Epithelial cell of prostate (primary cell): ENCODE data around the gene NECTIN4.

Source experiments
- DNase-seq: peaks from one replicate; pipeline ENCODE4 v3.0.0-alpha.2; 2011; ENCODE audit warnings: low read depth, low spot score
- H3K27ac ChIP-seq: fragments of 450-650 bp; 2 replicates; pipeline ENCODE4 v1.5.1; 2017; ENCODE audit warnings: mild to moderate bottlenecking

The NECTIN4 gene

DNA sequence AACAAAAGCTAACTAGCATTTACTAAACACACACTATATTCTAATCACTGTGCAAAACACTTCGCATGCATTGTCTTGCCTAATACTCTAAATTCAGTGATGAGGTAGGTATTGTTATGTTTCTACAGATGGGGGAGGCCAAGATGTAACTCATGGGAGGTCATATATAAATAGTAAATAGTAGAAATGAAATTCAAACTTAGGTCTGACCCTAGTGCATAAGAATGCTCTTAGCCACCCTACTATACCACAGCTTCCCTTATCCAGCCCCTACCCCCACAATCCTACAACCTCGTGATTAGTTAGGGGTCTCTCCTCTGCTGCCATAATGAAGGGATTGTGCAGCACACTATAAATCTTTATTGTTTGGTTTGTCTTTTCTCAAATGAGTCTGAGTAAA lies 25.2 kb upstream of the NECTIN4 start:
- H3K27ac ChIP-seq, result peak overlapping the region; percentile 97
- no peak for DNase-seq

DNA sequence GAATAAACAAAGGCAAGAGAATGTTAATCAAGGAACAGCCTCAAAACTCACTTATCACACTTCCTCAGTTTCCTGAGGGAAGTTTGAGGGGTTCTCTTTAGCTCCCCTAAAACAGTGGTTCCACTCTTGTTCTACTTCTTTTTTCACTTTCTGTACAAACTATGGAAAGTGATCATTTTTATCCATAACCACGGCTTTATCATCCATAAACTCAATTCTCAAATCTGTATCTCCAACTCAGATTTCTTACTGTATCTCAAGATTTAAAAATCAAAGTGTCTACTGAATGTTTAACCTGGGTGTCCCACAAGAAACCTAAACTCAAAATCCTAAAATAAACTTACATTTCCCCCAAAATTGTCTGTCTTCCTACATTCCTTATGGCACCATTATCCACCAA lies 24.6 kb upstream of the NECTIN4 start:
- peak overlapping the region; percentile 97 for H3K27ac ChIP-seq
- no peak for DNase-seq

DNA sequence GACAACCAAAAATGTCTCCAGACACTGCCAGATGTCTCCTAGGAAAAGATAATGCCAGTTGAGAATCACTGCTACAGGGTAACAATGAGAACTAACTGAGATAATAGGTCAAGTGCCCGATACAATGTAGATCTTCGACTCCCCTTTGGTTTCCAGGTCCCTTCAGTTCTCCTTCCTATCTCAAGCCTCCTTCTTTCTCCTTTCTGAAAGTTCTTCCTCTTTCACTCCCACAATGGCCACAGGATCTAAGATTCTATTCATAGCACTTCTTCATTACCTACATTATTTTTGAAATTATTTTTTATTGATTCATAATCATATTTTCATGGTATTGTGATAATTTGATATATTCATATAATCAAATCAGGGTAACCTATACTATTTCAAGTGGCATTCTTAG lies 22.2 kb upstream of the NECTIN4 start:
- peak overlapping the region; percentile 97 for H3K27ac ChIP-seq
- DNase-seq, result no peak

DNA sequence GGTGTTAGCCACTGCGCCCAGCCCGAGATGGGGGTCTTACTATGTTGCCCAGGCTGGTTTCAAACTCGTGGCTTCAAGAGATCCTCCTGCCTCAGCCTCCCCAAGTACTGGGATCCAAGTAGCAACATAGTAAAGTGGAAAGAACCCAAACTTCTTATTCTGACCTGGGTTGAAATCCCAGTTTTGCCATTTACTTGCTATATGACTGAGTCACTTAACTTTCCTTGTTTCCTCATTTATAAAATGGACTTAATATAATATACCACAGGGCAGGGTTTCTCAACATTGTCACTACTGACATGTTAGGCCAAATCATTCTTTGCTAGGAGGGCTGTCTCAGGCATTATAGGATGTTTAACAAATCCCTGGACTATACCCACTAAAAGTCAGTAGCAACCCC lies 21.8 kb upstream of the NECTIN4 start:
- no peak for DNase-seq
- peak overlapping the region; percentile 97 for H3K27ac ChIP-seq

DNA sequence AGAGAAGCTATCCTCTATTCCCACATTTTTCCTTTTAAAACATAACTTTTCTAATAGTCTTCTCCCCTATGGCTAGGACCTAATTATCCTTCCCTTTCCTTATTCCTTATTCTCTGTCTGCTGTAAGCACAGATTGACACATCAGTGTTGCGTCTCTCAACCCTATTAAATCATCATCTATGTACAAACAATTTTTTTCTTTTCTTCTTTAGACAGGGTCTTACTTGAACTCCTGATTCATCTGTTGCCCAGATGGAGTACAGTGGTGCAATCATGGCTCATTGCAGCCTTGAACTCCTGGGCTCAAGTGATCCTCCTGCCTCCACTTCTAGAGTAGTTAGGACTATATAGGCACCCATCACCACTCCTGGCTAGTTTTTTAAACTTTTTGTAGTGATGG lies 17.1 kb upstream of the NECTIN4 start:
- H3K27ac ChIP-seq, result no peak overlapping the region
- no peak for DNase-seq

DNA sequence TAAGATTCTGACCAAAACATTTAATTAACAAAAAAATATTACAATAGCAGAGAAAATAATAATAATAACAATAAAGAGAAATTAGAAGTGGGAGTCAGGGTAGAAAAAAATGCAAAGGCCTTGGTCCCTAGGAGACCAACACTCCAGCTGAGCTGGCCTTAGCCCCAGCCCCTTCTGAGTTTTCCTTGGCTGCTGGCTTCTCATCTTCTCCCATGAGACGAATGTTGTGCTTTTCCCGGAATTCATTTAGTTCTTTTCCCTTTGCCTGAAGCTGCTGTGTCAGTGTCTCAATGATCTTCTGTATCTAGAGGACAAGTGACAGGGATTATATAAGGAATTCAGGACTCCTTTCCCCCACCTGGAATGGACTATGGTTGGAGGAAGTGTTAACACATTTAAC lies 11.2 kb upstream of the NECTIN4 start:
- H3K27ac ChIP-seq, result no peak overlapping the region

DNA sequence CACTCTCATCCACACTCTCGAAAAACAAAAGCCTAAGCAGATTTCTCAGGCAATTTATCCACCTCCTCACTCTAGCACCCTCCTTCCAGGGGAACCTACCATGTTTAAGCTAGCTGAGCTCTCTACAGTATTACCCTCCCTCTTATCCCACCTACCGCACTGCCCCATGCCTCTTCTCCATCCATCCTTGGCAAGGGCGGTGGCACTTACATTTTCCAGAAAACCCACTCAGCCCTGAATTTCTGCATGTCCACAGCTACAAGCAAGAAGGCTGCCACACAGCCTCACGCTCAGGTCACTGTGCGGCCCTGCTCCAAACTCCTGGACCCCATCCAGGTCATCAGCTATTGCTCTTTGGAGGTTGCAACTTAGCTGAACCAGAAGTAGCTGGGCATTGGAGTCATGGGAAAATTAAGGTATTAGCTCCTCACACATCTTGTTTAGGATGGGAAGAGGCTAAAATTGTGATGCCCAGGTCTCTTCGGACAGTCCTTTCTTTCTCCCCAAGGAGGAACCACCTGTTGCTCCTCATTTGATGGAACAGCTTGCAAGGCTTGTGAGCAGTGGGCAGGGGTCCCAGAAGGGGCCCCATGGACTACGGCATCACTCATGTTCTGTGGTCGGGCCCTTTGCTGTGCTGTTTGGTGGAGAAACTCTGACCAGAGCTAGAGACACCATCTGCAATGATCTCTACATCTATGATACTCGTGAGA lies 9.9 kb upstream of the NECTIN4 start:
- DNase-seq, result no peak
- peak overlapping the region; percentile 51 for H3K27ac ChIP-seq

More for the DNA sequence above, 11.2 kb upstream of the NECTIN4 start:
- no peak for DNase-seq

DNA sequence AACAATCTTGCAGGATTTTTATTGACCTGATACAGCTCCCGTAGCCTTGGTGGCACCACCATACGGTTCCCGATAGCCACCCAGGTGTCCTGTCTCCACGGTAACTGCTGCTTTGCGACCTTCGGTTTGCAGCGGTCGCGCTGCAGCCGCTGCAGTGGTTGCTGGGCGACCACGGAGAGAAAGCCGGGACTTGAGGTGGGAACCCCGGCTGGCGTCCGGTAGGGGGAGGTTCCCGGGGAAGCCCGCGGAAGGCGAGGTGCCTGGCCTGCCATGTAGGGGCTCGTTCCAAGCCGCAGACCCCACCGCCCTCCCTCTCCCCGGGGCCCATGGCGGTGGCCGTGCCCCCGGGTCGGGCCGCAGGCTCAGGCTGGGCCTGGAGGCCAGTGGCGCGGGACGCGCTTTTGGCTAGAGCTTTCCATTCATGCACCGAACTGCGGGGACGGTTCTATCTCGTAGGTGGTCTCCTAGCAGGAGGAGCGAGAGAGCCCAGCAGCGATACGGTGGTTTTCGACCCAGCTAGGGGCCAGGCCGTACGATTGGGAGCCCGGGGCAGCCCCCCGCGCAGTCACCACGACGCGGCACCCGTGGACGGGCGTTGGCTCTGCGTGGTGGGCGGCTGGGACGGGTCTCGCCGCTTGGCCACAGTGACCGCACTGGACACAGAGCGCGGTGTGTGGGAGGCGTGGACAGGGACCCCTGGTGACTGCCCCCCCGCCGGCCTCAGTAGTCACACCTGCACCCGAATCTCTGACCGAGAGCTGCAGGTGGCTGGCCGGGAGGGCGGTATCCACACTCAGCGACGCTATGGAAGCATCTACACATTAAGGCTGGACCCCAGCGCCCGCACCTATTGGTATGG lies 9.1 kb upstream of the NECTIN4 start, which contains the start of gene KLHDC9:
KLHDC9 (plus strand) TSS at position 152 of the 859 bp plus-strand sequence; CDS start at position 327, 175 bp downstream.
- no peak for DNase-seq
- peak within 1 kb of the TSS; percentile 51 for H3K27ac ChIP-seq

DNA sequence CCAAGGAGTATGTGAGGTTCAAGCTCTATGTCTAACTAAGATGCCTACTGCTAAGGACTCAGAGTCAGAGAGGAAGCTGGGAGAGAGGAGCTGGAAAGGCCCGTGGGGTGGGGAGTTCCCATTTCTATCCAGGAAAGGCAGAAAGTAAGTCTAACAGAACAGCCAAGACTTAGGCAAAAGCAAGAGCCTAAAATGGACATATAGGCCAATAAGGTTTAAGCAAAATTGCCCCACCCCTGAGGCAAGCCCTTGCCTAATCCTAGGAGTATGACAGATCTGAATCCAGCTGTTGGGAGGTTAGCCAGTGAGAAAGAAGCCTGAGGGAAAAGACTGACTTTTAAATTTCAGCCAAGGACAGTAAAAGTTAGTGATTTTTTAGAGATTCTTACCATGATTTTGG lies 7.2 kb upstream of the NECTIN4 start:
- no peak for DNase-seq
- H3K27ac ChIP-seq, result peak overlapping the region; percentile 16

DNA sequence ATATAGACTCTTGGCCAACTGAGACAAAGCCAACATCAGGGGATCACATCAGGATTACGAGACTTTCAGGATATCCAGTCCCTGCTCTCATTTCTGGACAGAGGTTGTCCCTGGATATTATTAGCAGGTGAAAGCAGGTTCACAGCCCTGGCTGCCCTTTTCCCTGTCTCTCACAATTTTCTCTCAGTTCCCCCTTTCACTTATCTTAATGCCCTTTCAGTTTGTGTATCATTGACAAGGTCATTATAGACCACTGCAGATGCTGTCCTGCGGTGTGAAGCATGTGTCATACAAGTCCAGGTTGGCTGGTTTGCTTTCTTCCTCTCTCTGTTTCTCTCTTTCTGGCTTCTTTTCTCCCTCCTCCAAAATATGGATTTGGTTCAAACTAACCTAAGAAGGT lies 6.7 kb upstream of the NECTIN4 start:
- DNase-seq, result no peak

DNA sequence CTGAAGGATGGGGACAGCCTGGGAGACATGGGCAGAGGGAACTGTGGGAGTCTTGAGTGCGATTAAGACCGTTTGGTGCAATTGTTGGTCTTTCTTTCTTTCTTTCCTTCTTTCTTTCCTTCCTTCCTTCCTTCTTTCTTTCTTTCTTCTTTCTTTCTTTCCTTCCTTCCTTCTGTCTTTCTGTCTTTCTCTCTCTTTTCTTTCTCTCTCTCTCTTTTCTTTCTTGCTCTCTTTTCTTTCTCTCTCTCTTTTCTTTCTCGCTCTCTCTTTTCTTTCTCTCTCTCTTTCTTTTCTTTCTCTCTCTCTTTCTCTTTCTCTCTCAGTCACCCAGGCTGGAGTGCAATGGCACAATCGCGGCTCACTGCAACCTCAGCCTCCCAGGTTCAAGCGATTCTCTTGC lies 5.9 kb upstream of the NECTIN4 start:
- no peak for DNase-seq
- H3K27ac ChIP-seq, result no peak overlapping the region

More for the DNA sequence above, 6.7 kb upstream of the NECTIN4 start:
- H3K27ac ChIP-seq, result no peak overlapping the region

DNA sequence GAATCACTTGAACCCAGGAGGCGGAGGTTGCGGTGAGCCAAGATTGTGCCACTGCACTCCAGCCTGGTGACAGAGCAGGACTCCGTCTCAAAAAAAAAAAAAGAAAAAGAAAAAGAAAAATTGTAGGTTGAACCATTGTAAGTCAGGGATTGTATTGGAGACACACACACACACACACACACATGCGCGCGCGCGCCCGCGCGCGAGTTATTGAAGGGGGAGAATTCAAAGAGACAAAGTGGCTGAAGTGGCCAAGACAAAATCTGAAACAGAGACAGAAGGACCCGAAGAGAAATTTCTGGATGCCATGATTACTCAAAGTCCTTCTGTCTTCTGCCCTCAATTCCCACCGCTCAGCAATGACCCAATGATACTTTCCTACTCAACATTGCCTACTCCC lies 5.1 kb upstream of the NECTIN4 start:
- no peak overlapping the region for H3K27ac ChIP-seq
- DNase-seq, result no peak

DNA sequence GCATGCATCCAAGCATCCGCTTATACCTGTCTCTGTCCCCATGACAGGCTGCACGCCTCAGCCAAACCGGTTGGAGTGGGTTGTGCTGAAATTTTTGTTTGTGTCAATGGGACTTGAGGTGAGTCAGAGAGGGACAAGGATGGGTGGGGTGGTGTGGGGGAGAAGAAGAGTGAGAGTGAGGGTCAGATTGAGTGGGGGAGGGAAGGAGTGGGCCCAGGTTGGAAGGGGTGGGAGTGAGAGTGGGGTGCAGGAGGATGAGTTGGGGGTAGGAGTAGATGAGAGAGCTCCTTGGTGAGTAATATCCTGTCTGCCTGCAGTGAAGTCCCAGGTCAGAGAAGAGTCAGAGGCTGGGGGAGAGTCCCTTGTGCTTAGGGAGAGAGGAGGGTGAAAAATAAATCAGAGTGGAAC lies 3.3 kb upstream of the NECTIN4 start:
- DNase-seq, result no peak

DNA sequence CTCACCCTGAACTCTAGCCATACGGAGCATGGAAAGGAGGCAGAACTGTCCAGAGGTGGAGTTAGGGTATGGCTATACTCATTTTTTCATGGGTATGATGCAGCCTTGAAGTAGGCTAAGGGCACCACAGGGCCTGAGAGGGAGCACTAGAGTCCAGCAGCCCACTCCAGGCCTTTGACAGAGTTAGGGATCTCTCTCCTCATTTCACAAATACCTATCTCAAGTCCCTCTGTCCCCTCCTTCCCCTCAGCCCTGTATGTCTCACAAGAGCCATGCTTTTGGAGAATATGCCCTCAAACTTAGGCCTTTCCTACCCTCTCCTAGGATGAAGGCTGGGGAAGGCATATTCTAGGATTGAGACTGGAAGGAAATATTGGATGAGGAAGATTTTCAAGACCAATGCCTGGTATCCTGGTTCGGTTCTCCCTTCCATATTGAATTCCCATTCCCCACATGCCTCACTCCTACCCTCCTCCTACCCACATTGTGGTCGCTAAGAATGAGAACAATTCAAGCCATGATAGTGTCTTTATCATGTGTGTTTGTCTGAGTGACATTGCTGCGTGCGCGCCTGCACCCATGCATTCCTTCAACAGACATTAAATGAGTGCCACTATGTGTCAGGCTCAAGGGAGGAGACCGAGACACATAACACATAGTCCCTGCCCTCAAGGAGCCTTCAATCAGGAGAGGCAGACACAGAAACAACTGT lies 2.6 kb upstream of the NECTIN4 start:
- peak overlapping the region; percentile 53 for H3K27ac ChIP-seq
- DNase-seq, result no peak

More for the DNA sequence above, 3.3 kb upstream of the NECTIN4 start:
- H3K27ac ChIP-seq, result peak overlapping the region; percentile 53

DNA sequence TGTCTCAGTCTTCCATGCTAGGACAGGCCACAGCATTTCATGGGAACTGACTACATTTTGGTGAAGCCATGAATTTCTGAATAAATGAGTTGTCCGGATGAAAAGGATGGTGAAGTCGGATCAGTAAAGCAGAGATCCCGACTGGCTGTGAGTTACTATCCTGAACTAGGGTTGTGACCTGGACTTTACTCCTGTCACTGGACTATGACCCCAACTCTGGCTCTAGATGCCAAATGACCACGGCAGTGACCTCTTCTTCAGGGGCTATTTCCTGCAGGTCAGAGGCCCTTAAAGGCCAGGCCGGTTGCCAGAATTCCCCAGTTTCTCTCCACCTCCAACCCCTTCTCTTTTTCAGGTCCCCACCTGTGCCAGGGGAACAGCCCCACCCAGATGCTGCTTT lies 1.7 kb upstream of the NECTIN4 start:
- DNase-seq, result no peak

DNA sequence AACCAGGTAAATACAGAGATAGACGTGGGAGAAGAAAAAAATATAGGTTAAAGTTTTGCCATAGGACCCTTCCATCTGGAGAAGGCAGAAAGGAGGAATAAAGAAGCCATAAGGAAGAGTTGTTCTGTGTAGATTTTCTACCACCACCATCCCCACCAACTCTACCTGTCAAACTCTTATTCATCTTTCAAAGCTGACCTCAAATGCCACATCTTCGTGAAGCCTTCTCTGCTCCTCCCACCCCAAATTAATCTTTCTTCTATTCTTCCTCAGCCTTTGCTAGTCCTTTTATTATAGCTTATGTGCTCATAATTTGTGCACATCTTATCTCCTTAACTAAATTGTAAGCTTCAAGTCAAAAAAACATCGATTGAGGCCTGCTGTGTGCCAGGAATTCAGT lies 1.3 kb upstream of the NECTIN4 start:
- H3K27ac ChIP-seq, result no peak overlapping the region
- no peak for DNase-seq

More for the DNA sequence above, 1.7 kb upstream of the NECTIN4 start:
- H3K27ac ChIP-seq, result no peak overlapping the region

DNA sequence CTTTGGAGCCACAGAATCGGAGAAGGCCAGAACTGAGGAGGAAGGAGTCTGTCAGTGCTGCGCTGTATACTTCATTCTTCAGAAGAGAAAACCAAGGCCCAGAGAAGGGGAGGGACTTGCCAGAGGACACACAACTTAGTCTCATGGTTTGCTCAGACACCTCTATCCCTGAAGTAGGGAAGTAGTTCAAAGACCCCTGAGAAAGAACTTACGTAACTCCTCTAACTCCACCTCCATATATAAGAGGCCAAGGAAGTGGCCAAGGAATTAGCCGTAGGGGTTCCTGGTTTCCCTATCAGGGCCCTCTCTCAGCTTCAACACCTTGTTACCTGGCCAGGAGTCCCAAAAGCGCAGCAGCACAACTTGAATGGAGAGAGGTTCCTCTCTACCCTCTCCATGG lies 580 bp upstream of the NECTIN4 start:
- peak overlapping the region; percentile 95 for H3K27ac ChIP-seq
- no peak for DNase-seq

DNA sequence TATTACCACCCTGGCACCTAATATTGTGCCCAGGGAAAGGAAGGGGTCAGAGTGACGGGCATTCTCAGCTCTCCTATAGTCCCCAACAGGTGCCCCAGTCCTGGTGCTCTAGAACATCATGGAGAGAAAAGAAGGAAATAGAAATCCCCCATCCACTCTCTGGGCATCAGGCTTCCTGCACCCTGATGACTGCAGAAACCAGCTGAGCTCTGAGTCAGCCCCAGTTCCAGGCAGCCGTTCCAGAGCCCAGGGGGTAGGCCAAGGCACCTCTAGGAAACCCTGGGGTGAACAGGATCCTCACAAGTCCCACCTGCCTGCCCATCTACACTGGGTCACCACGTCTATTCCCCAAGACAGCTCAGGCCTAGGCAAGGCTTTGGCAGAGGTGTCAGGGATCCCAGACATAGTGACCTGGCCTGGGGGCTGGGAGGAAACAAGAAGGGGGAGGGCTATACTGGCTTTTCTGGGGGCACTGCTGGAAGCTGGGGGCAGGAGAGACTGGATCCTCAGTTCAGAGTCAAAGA lies 709 bp downstream of the NECTIN4 start:
- peak overlapping the region; percentile 95 for H3K27ac ChIP-seq
- no peak for DNase-seq

DNA sequence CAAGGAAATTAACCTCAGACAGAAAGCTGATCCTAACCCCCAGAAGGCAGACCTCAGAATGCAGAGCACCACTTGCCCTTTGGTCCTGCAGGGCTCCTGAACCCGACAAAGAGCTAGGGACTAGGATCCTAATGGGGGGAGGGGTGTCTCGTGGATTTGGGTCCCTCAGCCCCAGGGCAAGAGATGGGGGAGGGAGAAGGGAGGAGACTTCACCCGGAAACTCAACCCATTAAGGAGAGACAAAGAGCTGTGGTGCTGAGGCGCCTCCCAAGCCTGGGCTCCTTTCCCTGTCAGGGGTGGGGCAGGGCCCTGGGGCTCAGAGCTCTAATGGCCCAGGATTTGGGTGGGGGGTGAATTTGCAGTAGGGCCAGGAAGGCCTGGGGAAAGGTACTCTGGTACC lies 2.9 kb downstream of the NECTIN4 start:
- H3K27ac ChIP-seq, result peak overlapping the region; percentile 95
- DNase-seq, result no peak

DNA sequence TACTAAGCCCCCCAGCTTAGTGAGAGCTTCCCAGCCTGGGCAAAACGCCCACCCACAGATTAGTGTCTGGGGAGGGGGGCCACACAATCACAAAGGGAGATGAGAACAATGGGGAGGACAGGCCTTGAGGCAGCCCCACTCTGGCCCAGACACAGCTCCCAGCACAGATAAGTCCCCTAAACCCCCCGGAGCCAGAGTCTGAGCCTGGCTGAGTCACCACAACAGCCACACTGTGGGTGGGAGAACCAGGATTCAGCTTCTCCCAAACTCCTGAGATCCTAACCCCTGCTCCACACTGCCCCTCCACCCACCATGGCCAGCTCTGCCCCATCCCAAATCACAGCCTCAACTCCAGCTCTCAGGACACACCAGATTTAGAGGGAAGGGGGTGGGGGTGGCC lies 4.2 kb downstream of the NECTIN4 start:
- DNase-seq, result no peak
- peak overlapping the region; percentile 95 for H3K27ac ChIP-seq

DNA sequence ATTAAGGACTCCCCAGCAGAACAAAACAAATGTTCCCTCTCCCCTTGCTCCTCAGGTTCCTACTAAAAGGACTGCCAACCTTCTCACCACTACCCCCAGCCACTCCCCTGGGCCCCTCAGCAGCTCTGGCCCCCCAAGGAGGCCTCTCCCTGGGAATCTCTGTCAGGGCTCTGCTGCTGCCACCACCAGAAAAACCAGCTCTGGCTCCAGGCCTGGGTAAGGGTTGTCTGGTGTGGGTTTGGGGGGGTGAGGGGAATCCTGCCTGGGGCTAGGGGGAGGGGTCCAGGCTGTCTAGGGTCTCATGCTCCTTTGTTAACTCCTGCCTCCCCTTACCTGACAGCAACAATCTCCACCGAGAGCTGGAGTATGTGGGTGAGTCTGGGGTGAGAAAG lies 4.8 kb downstream of the NECTIN4 start:
- peak overlapping the region; percentile 95 for H3K27ac ChIP-seq
- no peak for DNase-seq
